ENCODE data around the gene MLLT10. TPM values are rescaled to one million over a fixed set of nuclear protein-coding genes. Genes with fewer than 3 reads are reported as not detected.
A peak's percentile ranks its signal among the peaks of the same experiment; 100 is the strongest.

Gene MLLT10
- polyA plus RNA-seq (ENCODE audit: insufficient read length in 3 of 3), result 10 to 100 TPM; 45.1 to 51.5 (median 47.3) TPM
- long read RNA-seq, donor 1, result 0 reads
- long read RNA-seq, donor 2, partial matches to known transcripts, result 0 of 2 reads
- long read RNA-seq, donor 2, other reads (novel, unspliced or antisense), result 0 of 2 reads
- long read RNA-seq, donor 3, partial matches to known transcripts, result 132 of 145 reads
- long read RNA-seq, donor 3, other reads (novel, unspliced or antisense), result 11 of 145 reads
- long read RNA-seq, donor 4, partial matches to known transcripts, result 0 of 1 reads
- long read RNA-seq, donor 4, other reads (novel, unspliced or antisense), result 0 of 1 reads
- long read RNA-seq, donor 5, result 0 reads
- long read RNA-seq, donor 6, partial matches to known transcripts, result 73 of 81 reads
- long read RNA-seq, donor 6, other reads (novel, unspliced or antisense), result 7 of 81 reads
- long read RNA-seq, donor 7, full-length matches to known transcripts, result 2 of 2 reads
- long read RNA-seq, donor 7, partial matches to known transcripts, result 0 of 2 reads
- long read RNA-seq, donor 7, other reads (novel, unspliced or antisense), result 0 of 2 reads
- long read RNA-seq, donor 8, partial matches to known transcripts, result 6 of 10 reads
- long read RNA-seq, donor 8, other reads (novel, unspliced or antisense), result 0 of 10 reads
- long read RNA-seq, donor 9, partial matches to known transcripts, result 83 of 91 reads
- long read RNA-seq, donor 9, other reads (novel, unspliced or antisense), result 7 of 91 reads
- long read RNA-seq, donor 10, partial matches to known transcripts, result 61 of 124 reads
- long read RNA-seq, donor 10, other reads (novel, unspliced or antisense), result 61 of 124 reads
- long read RNA-seq, donor 11, partial matches to known transcripts, result 0 of 2 reads
- long read RNA-seq, donor 11, other reads (novel, unspliced or antisense), result 0 of 2 reads
- long read RNA-seq, donor 12, partial matches to known transcripts, result 79 of 115 reads
- long read RNA-seq, donor 12, other reads (novel, unspliced or antisense), result 35 of 115 reads
- long read RNA-seq, donor 13, result 0 reads
- long read RNA-seq, donor 14, partial matches to known transcripts, result 163 of 163 reads
- long read RNA-seq, donor 14, other reads (novel, unspliced or antisense), result 0 of 163 reads
- long read RNA-seq, donor 15, partial matches to known transcripts, result 18 of 19 reads
- long read RNA-seq, donor 15, other reads (novel, unspliced or antisense), result 0 of 19 reads
- long read RNA-seq, donor 16, partial matches to known transcripts, result 161 of 182 reads
- long read RNA-seq, donor 16, other reads (novel, unspliced or antisense), result 18 of 182 reads

DNA sequence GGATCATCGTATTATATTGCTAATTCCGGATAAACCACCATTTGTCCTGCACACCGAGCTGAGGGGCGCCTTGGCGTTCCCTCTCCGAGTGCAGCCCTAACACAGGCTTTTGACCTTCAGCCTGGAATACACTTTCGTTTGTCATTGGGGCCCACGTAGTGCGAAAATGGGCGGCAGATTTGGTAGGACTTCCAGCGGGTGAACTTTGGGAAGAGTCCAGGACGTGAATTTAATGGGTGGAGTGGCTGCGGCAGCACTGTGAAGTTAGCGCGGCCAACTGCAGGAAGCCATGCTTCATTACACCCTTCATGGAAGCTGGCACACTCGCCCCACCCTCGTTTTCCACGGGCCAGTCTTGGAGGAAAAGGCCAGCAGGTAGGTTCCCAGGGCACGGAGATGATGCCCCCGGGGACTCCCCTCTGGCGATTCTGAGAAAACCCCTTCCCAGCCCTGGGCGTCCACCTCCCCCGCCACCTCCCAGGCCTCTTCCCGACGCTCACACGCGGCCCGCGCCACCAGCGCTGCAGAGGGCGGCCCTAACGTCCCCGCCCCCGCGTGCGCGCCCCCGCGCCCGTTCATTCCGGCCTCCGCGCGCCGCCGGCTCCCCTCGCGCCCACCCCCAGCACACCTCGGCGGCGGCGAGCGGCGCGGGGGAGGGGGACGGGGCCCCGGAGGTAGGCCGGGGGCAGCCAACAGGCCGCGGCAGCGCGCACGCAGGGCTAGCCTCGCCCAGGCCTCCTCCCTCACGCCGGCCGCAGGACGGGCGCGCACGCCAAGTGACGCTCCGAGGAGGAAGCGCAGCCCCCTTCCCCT is at the start of gene MLLT10:
Gene MLLT10 (plus strand): TSS at position 766 of the 813 bp plus-strand sequence. CDS start 413 bp downstream, outside the sequence.
- DNase-seq (ENCODE audit: extremely low read depth in 1 of 11, low read depth in 9 of 11, low spot score in 4 of 11), result peak in 10 of 11 donors; percentile 85 to 96 (median 94)

DNA sequence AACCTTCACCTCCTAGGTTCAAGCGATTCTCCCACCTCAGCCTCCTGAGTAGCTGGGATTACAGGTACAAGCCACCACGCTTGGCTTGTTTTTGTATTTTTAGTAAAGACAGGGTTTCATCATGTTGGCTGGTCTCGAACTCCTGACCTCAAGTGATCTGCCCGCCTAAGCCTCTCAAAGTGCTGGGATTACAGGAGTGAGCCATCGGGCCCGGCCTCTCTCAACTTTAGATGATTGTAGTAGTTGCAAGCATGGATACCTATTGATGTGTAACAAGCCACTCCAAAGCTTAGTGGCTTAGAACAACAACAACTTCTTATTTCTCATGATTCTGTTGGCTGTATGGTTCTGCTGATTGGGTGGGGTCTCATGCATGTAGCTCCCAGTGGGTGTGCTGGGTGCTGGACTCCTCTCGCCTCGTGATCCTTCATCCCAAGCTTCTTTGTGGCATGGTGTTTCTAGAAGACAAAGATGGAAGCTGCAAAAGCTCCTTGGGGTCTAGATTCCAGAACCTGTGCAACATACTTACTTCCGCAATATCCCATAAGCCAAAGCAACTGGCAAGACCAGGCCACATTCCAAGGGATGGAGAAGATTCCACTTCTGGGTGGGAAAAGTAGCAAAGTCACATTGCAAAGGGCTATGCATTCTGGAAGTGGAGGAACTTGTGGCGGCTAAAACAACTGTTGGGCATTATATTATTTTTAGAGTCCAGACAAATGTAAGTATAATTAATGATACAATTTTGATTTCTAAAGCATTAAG is 46.4 kb upstream of the MLLT10 start:
- no peak for DNase-seq (ENCODE audit: extremely low read depth in 1 of 11, low read depth in 9 of 11, low spot score in 4 of 11)

DNA sequence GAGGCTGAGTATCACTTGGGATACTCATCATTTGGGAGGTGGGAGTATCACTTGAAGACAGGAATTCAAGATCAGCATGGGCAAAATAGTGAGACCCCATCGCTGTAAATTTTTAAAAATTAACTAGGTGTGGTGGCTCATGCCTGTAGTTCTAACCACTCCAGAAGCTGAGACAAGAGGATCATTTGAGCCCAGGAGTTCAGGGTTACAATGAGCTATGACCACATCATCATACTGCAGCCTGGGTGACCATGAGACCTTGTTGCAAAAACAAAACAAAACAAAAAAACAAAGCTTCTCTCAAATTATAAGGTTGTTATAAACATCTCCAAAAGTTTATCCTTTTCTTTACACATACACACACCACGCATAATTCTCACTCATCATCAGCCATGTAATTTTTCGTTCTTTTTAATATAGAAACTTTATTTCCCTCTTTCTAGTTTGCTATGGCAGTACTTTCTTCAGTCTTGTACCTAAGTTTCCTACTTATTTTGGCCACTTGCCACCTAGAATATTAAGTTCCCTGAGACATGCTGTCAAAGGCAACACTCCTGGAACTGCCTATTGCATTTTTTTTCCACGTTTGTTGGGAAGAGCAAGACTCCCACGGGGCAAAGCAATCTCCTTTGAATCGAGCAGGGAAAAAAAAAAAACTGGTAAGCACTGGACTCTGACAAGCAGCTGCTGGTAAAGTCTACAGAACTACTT is 45.6 kb upstream of the MLLT10 start:
- no peak for DNase-seq (ENCODE audit: extremely low read depth in 1 of 11, low read depth in 9 of 11, low spot score in 4 of 11)

DNA sequence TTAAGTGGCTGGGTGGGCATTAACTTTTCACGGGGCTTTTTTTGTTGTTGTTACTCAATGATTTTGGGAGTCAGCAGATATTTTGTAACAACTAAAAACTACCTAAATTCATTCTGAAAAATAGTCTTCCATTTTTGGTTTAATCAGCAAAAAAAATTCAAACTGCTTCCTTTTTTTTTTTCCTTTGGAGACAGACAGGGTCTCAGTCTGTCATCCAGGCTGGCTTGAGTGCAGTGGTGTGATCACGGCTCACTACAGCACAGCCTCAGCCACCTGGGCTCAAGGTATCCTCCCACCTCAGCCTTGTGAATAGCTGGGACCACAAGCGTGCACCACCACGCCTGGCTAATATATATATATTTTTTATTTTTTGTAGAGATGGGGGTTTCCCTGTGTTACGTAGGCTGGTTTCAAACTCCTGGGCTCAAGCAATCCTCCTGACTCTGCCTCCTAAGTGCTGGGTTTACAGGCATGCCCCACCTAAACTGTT is 45.0 kb upstream of the MLLT10 start:
- no peak for DNase-seq (ENCODE audit: extremely low read depth in 1 of 11, low read depth in 9 of 11, low spot score in 4 of 11)

DNA sequence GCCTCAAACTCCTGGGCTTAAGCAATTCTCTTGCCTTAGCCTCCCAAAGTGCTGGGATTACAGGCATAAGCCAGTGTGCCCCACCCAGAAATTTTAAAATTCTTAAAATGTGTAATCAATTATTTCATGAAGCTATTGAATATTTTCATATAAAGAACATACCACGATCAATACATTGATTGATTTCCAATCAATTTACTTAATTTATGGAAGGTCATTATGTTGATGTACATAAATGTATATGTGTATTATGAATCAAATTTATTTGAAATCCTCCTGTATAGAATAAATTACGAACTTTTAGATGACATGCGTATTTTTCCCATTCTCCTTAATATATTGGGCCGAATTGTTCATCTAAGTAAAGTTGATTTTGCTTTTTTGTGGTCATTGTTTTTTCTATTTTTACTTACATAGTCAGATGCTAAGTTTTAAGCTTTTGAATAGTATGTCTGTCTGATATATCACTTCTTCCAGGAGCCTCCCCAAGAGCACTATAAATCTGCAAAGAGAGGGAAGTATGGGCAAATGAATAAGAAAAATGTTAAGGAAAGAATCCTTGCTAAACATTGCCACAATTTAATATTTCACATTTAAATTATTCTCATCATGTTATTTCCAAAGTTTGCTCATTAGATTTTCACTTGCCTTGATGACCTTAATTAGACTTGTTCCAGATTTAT is 43.9 kb upstream of the MLLT10 start:
- DNase-seq (ENCODE audit: extremely low read depth in 1 of 11, low read depth in 9 of 11, low spot score in 4 of 11), result no peak

DNA sequence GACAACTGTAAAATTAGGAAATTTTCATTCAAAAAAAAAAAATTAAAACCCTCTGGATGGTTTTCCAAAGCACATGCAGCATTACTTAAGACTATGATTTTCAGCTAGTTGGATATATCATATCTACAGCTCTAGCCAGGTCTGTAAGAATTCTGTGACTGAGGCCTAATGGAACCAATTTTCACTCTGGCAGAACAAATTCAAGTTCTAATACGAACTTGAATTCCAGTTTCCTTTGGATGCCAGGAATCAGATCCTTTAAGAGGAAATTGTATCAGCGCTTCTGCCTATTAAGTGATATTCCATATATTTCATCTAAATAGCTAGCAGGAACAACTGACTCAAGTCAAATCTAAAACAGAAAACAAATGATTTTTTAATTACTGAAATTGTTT is 43.3 kb upstream of the MLLT10 start:
- no peak for DNase-seq (ENCODE audit: extremely low read depth in 1 of 11, low read depth in 9 of 11, low spot score in 4 of 11)

DNA sequence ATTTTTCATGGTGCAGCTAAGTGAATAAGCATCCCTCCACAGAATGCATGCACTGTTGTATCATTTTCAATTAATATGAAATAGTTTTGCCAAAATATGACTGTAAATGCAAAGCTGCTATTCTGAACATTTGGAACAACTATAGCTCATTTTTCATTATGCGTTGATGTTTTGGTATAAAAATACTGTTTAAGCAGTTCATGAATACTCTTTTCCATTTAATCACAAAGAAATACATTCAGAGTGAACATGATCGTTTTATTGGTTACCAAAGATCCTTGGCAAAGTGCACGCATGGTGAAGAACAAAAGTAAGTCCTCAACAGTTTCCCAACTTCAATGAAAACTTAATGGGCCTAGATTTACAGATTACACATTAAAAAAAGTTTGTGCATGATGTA is 41.6 kb upstream of the MLLT10 start:
- no peak for DNase-seq (ENCODE audit: extremely low read depth in 1 of 11, low read depth in 9 of 11, low spot score in 4 of 11)

DNA sequence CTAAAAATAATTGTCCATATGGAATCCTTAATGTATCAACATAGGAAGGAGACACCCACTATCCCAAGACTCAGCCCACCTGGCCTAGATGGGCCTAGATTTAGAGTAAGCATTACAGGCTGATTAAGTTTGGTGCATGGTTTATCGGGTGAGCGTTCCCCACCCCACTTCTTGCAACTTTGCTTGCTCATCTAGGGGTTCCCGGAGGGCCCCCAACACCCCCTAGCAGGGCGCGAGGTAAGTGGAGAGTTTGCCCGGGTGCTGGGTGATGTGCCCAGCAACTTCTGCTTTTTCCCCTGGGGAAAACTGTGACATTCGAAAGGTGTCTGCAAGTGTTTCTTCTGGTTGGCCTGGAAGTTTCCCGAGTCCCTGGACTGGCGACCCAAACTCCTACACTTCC is 40.2 kb upstream of the MLLT10 start:
- DNase-seq (ENCODE audit: extremely low read depth in 1 of 11, low read depth in 9 of 11, low spot score in 4 of 11), result no peak

DNA sequence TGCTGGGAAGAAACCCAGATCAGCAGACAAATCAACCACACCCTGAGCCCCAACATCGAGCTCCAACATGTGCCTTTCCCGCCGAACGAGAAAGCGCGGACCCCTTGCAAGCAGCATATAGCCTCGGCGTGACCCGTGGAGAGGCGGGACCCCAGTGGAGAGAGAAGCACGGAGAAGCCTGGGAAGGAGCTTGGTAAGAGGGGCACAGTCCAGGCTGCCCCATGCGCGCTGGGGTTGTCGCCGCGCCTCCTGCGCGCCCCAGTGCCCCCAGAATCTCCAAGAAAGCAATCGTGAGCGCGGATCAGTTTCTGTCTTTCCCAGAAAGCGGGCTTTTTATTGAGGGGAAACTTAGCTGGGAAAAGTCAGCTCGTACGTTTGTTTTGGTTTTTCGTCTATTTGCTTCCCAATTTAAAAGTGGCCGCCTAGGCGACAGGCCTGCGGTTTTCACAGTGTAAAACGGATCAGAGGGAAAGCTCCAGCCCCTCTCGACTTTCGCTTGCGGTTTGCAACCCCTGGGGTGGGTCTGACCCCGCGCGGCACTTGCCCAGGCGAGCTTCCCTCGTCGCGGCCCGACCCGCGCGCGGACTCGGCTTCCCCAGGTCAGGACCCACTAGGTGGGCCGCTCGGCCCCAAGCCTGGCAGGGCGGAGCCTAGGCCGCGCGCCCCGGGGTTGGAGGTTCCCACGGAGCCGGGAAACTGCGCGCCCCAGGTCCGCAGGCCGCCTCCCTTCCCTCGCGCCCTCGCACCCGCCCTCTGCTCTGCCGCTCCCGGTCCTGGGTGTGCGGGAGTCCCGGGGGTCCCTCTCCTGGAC is 39.6 kb upstream of the MLLT10 start:
- peak in 1 of 11 donors; percentile 44 for DNase-seq (ENCODE audit: extremely low read depth in 1 of 11, low read depth in 9 of 11, low spot score in 4 of 11)

DNA sequence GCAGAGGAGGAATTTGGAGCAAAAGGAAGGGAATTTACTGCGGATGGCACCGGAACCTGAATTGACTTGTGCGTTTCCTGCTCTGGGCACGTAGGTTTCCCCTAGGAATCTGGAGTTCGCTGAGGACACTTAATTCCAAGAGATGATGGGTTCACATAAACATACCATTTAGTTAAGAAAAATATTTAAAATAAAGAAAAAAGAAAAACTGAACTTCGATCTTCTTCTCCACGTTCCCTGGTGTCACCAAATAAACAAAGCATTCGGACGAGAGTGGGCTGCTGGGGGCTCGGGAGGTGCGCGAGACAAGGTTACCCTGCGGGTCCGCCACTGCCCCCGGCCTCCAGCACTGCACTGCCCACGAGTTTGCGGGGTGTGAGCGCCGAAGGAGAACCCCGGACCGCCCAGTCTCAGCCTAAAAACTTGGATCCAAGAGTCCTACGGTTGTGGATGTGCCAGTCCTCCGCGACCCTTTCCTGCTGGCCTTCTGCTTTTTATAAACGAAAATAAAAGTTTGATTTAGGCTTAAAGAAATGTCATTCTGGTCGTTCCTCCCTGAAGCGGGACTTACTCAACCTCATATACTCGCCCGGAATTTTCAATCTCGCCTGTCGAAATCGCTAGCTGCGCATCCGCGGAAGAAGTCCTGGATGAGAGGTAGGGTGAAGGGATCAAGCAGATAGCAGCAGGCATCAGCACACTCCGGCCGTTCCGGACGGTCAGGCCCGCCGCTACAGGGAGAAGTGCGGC is 38.9 kb upstream of the MLLT10 start:
- peak in 1 of 11 donors; percentile 77 for DNase-seq (ENCODE audit: extremely low read depth in 1 of 11, low read depth in 9 of 11, low spot score in 4 of 11)

DNA sequence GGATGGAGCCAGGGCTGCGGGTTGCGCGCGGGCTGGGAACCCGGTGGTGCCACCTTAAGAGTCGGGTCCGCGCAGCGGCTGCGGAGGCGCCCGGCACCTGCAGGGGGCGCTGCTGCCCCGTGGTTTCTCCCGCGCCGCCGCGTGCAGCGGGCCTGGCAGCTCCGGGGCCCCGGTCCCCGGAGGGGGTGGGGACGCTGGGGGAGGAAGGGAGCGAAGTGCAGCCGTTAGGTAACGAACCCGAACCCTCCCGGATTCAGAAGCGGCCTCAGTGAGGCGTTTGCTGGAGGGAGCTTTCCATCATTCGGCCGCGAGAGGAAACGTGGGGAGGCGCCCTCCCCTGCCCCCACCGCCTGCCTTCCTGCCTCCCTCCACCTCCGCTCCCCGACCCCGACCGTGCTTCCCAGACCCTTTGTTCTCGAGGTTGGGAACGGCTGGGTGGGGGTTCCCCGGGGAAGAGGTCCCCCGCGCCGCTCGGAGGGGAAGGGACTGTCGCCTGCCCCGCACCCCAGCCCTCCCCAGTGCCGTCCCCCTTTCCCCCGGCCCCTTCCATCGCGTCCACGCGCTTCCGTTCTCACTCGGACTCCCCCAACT is 38.2 kb upstream of the MLLT10 start:
- DNase-seq (ENCODE audit: extremely low read depth in 1 of 11, low read depth in 9 of 11, low spot score in 4 of 11), result peak; percentile 88 to 94 (median 92)

DNA sequence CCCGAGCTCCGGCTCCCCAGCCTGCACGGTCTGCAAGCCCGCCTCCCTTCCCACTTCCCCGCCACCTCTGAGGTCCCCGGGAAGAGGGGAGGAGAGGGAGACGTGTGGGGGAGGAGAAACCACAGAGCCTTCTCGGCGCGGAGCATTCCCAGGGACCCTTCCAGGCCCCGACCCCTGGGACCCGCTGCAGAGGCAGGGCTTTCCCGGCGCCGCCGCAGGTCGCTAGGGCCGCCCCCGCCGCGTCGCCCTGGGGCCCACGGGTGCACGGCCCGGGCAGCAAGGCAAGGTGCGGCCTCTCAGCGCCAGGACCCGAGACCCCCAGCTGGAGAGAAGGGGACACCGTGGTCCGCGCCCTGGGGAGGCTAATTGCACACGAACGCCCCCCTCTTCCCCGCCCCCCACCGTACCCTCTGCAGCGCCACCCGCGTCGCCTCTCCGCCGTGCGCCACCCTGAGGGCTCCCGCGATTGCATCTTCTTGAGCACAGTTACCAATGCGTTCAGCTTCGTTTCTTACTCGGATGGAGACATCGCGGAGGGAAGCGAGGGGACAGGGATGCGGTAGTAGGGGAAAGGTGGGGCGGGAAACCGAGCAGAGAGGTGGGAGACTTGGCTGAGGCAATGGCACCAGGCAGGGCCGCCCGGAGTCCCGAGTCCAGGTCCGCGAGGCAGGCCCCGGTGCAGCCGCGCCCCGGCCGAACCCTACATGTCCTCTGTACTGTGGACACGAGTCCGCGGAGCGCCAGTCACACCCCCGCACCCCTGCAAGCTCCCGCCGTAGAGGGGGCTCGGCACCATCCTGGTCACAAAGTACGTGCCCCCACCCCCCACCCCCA is 37.5 kb upstream of the MLLT10 start:
- DNase-seq (ENCODE audit: extremely low read depth in 1 of 11, low read depth in 9 of 11, low spot score in 4 of 11), result peak in 2 of 11 donors; percentile 65 to 70

DNA sequence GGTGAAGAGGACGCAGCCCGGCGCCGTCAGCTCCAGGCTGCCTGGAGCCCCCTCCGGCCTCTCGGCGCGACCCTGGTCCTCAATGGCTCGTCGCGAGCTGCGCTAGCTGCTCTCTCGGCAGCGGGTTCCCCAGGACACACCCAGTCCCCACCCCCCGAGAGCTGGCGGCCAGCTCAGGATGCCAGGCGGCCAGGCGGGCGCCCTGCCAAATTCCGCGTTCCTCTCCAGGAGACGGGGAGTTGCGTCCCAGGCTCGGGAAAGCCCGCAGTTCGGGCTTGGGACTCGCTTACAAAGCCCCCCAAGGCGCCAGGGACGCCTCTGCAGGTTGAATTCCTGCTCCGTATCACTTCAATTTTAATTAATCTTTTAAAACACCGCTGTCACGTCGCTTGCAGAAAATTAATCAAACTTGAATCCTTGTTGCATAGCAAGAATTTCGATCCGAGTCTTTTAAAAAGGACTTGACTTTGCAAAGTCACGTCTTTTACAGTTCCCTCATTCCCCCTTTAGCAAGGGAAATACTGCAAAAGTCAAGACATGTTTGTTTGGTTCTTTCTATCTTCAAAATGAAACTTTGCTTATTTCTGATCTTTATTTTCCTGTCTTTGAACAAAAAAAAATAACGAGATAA is 36.7 kb upstream of the MLLT10 start:
- DNase-seq (ENCODE audit: extremely low read depth in 1 of 11, low read depth in 9 of 11, low spot score in 4 of 11), result peak in 9 of 11 donors; percentile 67 to 92 (median 88)
